SK-N-SH (cell line): ENCODE measurements around the gene PKP1.

Source experiments
- CHD2 ChIP-seq: fragments of 150-350 bp; IDR thresholded peaks from 2 replicates; pipeline ENCODE4 v1.6.1; 2018; ENCODE audit warnings: low read length; ENCODE audit not compliant: partially characterized antibody
- EZH2phosphoT487 ChIP-seq: fragments of 200-600 bp; sonication (generic); IDR thresholded peaks from 2 replicates; pipeline ENCODE4 v1.6.1; 2017; ENCODE audit warnings: low read depth, mixed run types, mild to moderate bottlenecking, antibody characterized with exemption, moderate library complexity, borderline replicate concordance
- FOXJ3 ChIP-seq: sonication (generic); formaldehyde crosslinking; IDR thresholded peaks from 2 replicates; pipeline ENCODE4 v1.5.1; 2020; ENCODE audit warnings: mild to moderate bottlenecking, missing genetic modification reagents
- MEF2A ChIP-seq: IDR thresholded peaks from 2 replicates; pipeline ENCODE4 v1.4.0; 2012; ENCODE audit warnings: low read depth, borderline replicate concordance
- POLR2AphosphoS5 ChIP-seq: IDR thresholded peaks from 2 replicates; pipeline ENCODE4 v1.6.1; 2012; ENCODE audit warnings: low read depth, low read length
- RAD21 ChIP-seq: IDR thresholded peaks from 2 replicates; pipeline ENCODE4 v1.6.1; 2012; ENCODE audit warnings: mild to moderate bottlenecking, low read length
- TCF12 ChIP-seq: IDR thresholded peaks from 2 replicates; pipeline ENCODE4 v1.4.0; 2012
- TF ChIP-seq, protein P1 (sequence below): fragments of 200-600 bp; sonication (generic); IDR thresholded peaks from 2 replicates; pipeline ENCODE4 v1.6.1; 2017; ENCODE audit warnings: antibody characterized with exemption, mild to moderate bottlenecking, moderate library complexity
- TF ChIP-seq, protein P2 (sequence below): fragments of 150-350 bp; IDR thresholded peaks from 2 replicates; pipeline ENCODE4 v1.6.1; 2017; ENCODE audit warnings: antibody characterized with exemption, low read length, low read depth, borderline replicate concordance
- TF ChIP-seq, protein P3 (sequence below): IDR thresholded peaks from 2 replicates; pipeline ENCODE4 v1.4.0; 2012; ENCODE audit warnings: low read depth
- TF ChIP-seq, protein P4 (sequence below): IDR thresholded peaks from 2 replicates; pipeline ENCODE4; 2012

DNA sequence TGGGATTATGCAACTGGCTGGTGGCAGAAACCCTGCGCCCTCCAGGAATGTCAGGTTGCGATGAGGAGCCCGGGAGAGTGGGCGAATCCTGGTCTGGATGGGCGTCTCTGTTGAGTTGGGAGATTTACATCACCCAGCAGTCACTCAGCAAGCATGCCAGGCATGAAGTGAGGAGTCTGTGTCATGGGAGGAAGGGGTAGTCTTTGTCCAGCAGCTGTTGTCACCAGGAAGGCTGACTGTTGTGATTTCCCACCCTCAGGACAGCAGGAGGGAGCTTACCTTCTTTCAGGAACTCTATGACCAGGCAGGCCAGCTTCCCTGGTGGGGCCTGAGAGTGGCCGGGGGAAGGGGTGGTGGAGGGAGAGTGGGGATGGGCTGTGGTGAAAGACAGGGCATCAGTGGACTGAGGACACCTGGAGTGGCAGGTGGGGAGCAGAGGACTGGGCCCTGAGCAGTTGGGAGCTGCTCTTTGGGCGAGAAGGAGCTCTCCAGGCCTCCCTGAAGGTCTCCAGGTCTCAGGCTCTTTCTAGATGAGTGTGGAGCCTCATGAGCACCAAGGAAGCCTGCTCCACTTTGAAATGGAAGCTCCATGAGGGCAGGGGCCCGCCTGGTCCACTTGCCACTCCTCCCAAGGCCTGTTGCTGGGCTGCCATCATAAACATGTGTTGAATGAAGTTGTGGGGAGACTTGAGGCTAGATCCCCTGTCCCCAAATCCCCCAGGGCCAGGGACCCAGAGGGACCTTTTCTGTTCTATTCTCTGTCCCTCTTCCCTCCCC, 21.3 kb upstream of the PKP1 start:
- TF ChIP-seq EZH2phosphoT487 (no peak), POLR2AphosphoS5 (no peak), FOXJ3 (no peak), MEF2A (no peak), CHD2 (no peak), TCF12 (no peak), RAD21 (no peak)
- TF ChIP-seq, protein P1, sequence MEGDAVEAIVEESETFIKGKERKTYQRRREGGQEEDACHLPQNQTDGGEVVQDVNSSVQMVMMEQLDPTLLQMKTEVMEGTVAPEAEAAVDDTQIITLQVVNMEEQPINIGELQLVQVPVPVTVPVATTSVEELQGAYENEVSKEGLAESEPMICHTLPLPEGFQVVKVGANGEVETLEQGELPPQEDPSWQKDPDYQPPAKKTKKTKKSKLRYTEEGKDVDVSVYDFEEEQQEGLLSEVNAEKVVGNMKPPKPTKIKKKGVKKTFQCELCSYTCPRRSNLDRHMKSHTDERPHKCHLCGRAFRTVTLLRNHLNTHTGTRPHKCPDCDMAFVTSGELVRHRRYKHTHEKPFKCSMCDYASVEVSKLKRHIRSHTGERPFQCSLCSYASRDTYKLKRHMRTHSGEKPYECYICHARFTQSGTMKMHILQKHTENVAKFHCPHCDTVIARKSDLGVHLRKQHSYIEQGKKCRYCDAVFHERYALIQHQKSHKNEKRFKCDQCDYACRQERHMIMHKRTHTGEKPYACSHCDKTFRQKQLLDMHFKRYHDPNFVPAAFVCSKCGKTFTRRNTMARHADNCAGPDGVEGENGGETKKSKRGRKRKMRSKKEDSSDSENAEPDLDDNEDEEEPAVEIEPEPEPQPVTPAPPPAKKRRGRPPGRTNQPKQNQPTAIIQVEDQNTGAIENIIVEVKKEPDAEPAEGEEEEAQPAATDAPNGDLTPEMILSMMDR: no peak
- TF ChIP-seq, protein P2, sequence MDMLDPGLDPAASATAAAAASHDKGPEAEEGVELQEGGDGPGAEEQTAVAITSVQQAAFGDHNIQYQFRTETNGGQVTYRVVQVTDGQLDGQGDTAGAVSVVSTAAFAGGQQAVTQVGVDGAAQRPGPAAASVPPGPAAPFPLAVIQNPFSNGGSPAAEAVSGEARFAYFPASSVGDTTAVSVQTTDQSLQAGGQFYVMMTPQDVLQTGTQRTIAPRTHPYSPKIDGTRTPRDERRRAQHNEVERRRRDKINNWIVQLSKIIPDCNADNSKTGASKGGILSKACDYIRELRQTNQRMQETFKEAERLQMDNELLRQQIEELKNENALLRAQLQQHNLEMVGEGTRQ: no peak
- TF ChIP-seq, protein P3, sequence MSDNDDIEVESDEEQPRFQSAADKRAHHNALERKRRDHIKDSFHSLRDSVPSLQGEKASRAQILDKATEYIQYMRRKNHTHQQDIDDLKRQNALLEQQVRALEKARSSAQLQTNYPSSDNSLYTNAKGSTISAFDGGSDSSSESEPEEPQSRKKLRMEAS: no peak
- TF ChIP-seq, protein P4, sequence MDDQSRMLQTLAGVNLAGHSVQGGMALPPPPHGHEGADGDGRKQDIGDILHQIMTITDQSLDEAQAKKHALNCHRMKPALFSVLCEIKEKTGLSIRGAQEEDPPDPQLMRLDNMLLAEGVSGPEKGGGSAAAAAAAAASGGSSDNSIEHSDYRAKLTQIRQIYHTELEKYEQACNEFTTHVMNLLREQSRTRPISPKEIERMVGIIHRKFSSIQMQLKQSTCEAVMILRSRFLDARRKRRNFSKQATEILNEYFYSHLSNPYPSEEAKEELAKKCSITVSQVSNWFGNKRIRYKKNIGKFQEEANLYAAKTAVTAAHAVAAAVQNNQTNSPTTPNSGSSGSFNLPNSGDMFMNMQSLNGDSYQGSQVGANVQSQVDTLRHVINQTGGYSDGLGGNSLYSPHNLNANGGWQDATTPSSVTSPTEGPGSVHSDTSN: no peak
